ENCODE measurements around the gene MMAB.

Gene MMAB

DNA sequence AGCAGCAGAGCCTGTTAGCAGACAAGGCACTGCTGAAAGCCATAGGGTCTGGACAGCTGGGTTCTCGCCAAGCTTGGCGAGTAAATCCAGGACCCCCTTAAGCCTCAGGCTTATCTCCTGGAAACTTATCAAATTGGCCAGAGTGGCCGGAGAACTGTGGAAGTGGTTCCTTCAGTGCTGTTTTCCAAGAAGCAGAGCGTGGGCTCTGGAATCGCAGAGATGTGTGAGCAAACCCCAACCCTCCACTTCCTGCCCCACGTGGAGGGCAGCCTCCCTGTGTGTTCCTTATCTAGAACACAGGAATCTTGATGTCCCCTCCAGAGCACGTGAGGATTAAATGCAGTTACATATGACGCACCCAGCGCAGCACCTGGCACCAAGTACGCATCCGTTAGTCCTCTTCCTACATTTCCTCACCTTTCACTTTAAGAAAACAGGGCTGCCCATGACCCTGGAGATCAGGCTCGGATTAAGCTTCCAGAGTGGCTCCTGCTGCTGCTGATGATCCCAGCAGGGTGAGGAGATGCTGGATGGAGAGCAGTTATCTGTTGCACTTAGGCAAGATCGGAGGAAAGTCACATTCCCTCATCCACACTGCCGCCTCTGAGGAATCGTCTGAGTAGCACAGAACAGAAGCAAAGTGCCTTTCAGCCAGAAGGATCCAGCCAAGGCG is 35.0 kb downstream of the MMAB start:
- Histone ChIP-seq H3K4me3 (ENCODE audit: severe bottlenecking) (no peak overlapping the region), H3K27ac (ENCODE audit: poor library complexity, severe bottlenecking) (no peak overlapping the region), H3K4me1 (ENCODE audit: insufficient read depth, poor library complexity, severe bottlenecking) (no peaks in the 10 kb centered on the region), H3K27me3 (ENCODE audit: insufficient read depth, poor library complexity, severe bottlenecking) (no peaks in the 10 kb centered on the region), H3K36me3 (ENCODE audit: low read depth) (no peaks in the 10 kb centered on the region), H3K9me3 (ENCODE audit: severe bottlenecking) (no peaks in the 10 kb centered on the region)
- ATAC-seq (ENCODE audit: low read depth), result no peak
- DNase-seq (ENCODE audit: low spot score), result no peak
- TF ChIP-seq, protein P1, sequence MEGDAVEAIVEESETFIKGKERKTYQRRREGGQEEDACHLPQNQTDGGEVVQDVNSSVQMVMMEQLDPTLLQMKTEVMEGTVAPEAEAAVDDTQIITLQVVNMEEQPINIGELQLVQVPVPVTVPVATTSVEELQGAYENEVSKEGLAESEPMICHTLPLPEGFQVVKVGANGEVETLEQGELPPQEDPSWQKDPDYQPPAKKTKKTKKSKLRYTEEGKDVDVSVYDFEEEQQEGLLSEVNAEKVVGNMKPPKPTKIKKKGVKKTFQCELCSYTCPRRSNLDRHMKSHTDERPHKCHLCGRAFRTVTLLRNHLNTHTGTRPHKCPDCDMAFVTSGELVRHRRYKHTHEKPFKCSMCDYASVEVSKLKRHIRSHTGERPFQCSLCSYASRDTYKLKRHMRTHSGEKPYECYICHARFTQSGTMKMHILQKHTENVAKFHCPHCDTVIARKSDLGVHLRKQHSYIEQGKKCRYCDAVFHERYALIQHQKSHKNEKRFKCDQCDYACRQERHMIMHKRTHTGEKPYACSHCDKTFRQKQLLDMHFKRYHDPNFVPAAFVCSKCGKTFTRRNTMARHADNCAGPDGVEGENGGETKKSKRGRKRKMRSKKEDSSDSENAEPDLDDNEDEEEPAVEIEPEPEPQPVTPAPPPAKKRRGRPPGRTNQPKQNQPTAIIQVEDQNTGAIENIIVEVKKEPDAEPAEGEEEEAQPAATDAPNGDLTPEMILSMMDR (IDR thresholded peaks at IDR 0.05; ENCODE audit: poor library complexity, severe bottlenecking), result no peak

- Histone ChIP-seq H3K9me3 (ENCODE audit: severe bottlenecking) (no peaks in the 10 kb centered on the region), H3K4me1 (ENCODE audit: insufficient read depth, poor library complexity, severe bottlenecking) (no peaks in the 10 kb centered on the region), H3K36me3 (ENCODE audit: low read depth) (no peaks in the 10 kb centered on the region), H3K4me3 (ENCODE audit: severe bottlenecking) (no peak overlapping the region), H3K27me3 (ENCODE audit: insufficient read depth, poor library complexity, severe bottlenecking) (no peaks in the 10 kb centered on the region), H3K27ac (ENCODE audit: poor library complexity, severe bottlenecking) (no peak overlapping the region)
- TF ChIP-seq, protein P1 (IDR thresholded peaks at IDR 0.05; ENCODE audit: poor library complexity, severe bottlenecking), result no peak
- no peak for DNase-seq (ENCODE audit: low spot score)
- no peak for ATAC-seq (ENCODE audit: low read depth)
Measured at GRCh38 chr12:109537136-109537535, 36.2 kb downstream of the MMAB start.

- peaks cover 3% of the 10 kb centered on the region; the same call in 1 of the 2 replicates for H3K36me3 ChIP-seq (ENCODE audit: low read depth)
- H3K9me3 ChIP-seq (ENCODE audit: severe bottlenecking), result no peaks in the 10 kb centered on the region
- no peak overlapping the region for H3K27ac ChIP-seq (ENCODE audit: poor library complexity, severe bottlenecking)
- H3K4me3 ChIP-seq (ENCODE audit: severe bottlenecking), result no peak overlapping the region
- DNase-seq (ENCODE audit: low spot score), result no peak
- TF ChIP-seq, protein P1 (IDR thresholded peaks at IDR 0.05; ENCODE audit: poor library complexity, severe bottlenecking), result no peak
- no peaks in the 10 kb centered on the region for H3K27me3 ChIP-seq (ENCODE audit: insufficient read depth, poor library complexity, severe bottlenecking)
- ATAC-seq (ENCODE audit: low read depth), result no peak
- H3K4me1 ChIP-seq (ENCODE audit: insufficient read depth, poor library complexity, severe bottlenecking), result no peaks in the 10 kb centered on the region
Measured at GRCh38 chr12:109535863-109536250, 37.4 kb downstream of the MMAB start.

GRCh38 chr12:109535231-109535862 is 38.0 kb downstream of the MMAB start:
- no peak for ATAC-seq (ENCODE audit: low read depth)
- Histone ChIP-seq H3K4me1 (ENCODE audit: insufficient read depth, poor library complexity, severe bottlenecking) (no peaks in the 10 kb centered on the region), H3K27ac (ENCODE audit: poor library complexity, severe bottlenecking) (no peak overlapping the region), H3K27me3 (ENCODE audit: insufficient read depth, poor library complexity, severe bottlenecking) (no peaks in the 10 kb centered on the region), H3K4me3 (ENCODE audit: severe bottlenecking) (no peak overlapping the region), H3K36me3 (ENCODE audit: low read depth) (peaks cover 3% of the 10 kb centered on the region), H3K9me3 (ENCODE audit: severe bottlenecking) (no peaks in the 10 kb centered on the region)
- TF ChIP-seq, protein P1 (IDR thresholded peaks at IDR 0.05; ENCODE audit: poor library complexity, severe bottlenecking), result no peak
- no peak for DNase-seq (ENCODE audit: low spot score)

- Histone ChIP-seq H3K27ac (ENCODE audit: poor library complexity, severe bottlenecking) (no peak overlapping the region), H3K9me3 (ENCODE audit: severe bottlenecking) (no peaks in the 10 kb centered on the region), H3K4me1 (ENCODE audit: insufficient read depth, poor library complexity, severe bottlenecking) (no peaks in the 10 kb centered on the region), H3K27me3 (ENCODE audit: insufficient read depth, poor library complexity, severe bottlenecking) (no peaks in the 10 kb centered on the region), H3K36me3 (ENCODE audit: low read depth) (peaks cover 3% of the 10 kb centered on the region), H3K4me3 (ENCODE audit: severe bottlenecking) (no peak overlapping the region)
- DNase-seq (ENCODE audit: low spot score) (no peak), ATAC-seq (ENCODE audit: low read depth) (no peak)
- TF ChIP-seq, protein P1 (IDR thresholded peaks at IDR 0.05; ENCODE audit: poor library complexity, severe bottlenecking), result no peak
Measured at GRCh38 chr12:109534456-109534855, 38.8 kb downstream of the MMAB start.
